Measurements from ENCODE around the gene GFPT1.
"Not testable (repeated sequence)": the region's sequence is repeated elsewhere in the genome, so short reads cannot be mapped to it uniquely, and the experiment has no call there.

Gene GFPT1

DNA sequence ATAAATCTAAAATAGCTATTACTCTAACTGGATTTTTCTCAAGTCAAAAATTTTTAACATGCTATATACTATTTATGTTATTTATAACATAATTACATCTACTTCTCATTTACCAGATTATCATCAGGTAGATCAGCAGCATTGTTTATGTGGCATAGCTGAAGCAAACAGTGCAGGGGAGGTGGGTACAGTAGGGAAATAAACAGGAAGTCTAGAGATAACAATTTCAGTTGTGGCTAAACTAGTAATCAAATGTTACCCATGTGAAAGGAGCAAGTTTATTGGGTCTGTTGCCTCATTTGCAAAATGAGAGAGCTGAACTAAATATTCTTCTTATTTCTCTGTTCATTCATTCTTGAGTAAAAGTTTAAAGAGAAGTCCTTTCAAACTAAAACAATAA is 27.7 kb downstream of the GFPT1 start:
- H3K9me3 ChIP-seq (ENCODE audit: insufficient read depth, low read length) = no peaks in the 10 kb centered on the region
- no peaks in the 10 kb centered on the region for H3K9me2 ChIP-seq (replicated peaks; ENCODE audit: insufficient read depth, low read length)
- H3K4me2 ChIP-seq (ENCODE audit: low read depth, low read length, poor library complexity, severe bottlenecking) = no peak overlapping the region
- no peak overlapping the region for H3K27ac ChIP-seq (ENCODE audit: low read depth, low read length)
- H3K36me3 ChIP-seq (ENCODE audit: low read length) = peaks cover 40% of the 10 kb centered on the region; the same call in 1 of the 2 replicates
- no peak overlapping the region for H3K4me3 ChIP-seq (ENCODE audit: insufficient read depth, low read length, poor library complexity, severe bottlenecking)
- H4K20me1 ChIP-seq (ENCODE audit: low read depth, low read length) = no peaks in the 10 kb centered on the region
- H3K27me3 ChIP-seq (ENCODE audit: low read length) = no peaks in the 10 kb centered on the region
- no peaks in the 10 kb centered on the region for H3K79me2 ChIP-seq (ENCODE audit: insufficient read depth, low read length)
- H3K9ac ChIP-seq (ENCODE audit: low read length) = no peak overlapping the region
- TF ChIP-seq, protein P1, sequence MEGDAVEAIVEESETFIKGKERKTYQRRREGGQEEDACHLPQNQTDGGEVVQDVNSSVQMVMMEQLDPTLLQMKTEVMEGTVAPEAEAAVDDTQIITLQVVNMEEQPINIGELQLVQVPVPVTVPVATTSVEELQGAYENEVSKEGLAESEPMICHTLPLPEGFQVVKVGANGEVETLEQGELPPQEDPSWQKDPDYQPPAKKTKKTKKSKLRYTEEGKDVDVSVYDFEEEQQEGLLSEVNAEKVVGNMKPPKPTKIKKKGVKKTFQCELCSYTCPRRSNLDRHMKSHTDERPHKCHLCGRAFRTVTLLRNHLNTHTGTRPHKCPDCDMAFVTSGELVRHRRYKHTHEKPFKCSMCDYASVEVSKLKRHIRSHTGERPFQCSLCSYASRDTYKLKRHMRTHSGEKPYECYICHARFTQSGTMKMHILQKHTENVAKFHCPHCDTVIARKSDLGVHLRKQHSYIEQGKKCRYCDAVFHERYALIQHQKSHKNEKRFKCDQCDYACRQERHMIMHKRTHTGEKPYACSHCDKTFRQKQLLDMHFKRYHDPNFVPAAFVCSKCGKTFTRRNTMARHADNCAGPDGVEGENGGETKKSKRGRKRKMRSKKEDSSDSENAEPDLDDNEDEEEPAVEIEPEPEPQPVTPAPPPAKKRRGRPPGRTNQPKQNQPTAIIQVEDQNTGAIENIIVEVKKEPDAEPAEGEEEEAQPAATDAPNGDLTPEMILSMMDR (IDR thresholded peaks at IDR 0.05; ENCODE audit: insufficient read depth, low read length, poor library complexity, severe bottlenecking) = no peak
- no peak for TF ChIP-seq EZH2phosphoT487 (conservative IDR thresholded peaks at IDR 0.05; ENCODE audit: low read length)
- no peak overlapping the region for H2AFZ ChIP-seq (ENCODE audit: low read depth, low read length, severe bottlenecking)
- no peaks in the 10 kb centered on the region for H3F3A ChIP-seq (ENCODE audit: insufficient read depth)

- Histone ChIP-seq H3K4me2 (ENCODE audit: low read depth, low read length, poor library complexity, severe bottlenecking) (no peak overlapping the region), H3K27ac (ENCODE audit: low read depth, low read length) (no peak overlapping the region), H2AFZ (ENCODE audit: low read depth, low read length, severe bottlenecking) (no peak overlapping the region), H3K9ac (ENCODE audit: low read length) (no peak overlapping the region), H3K9me2 (replicated peaks; ENCODE audit: insufficient read depth, low read length) (no peaks in the 10 kb centered on the region), H3K79me2 (ENCODE audit: insufficient read depth, low read length) (no peaks in the 10 kb centered on the region), H3K4me3 (ENCODE audit: insufficient read depth, low read length, poor library complexity, severe bottlenecking) (no peak overlapping the region), H4K20me1 (ENCODE audit: low read depth, low read length) (no peaks in the 10 kb centered on the region), H3F3A (ENCODE audit: insufficient read depth) (0 out of 2 replicates have a peak, but pooled peaks cover 4% of the 10 kb centered on the region), H3K36me3 (ENCODE audit: low read length) (peaks cover 40% of the 10 kb centered on the region; the same call in 1 of the 2 replicates), H3K27me3 (ENCODE audit: low read length) (no peaks in the 10 kb centered on the region), H3K9me3 (ENCODE audit: insufficient read depth, low read length) (no peaks in the 10 kb centered on the region)
- no peak for TF ChIP-seq EZH2phosphoT487 (conservative IDR thresholded peaks at IDR 0.05; ENCODE audit: low read length)
- TF ChIP-seq, protein P1 (IDR thresholded peaks at IDR 0.05; ENCODE audit: insufficient read depth, low read length, poor library complexity, severe bottlenecking) = no peak
Observed at GRCh38 chr2:69358914-69359313, 28.1 kb downstream of the GFPT1 start.

GRCh38 chr2:69356471-69356870 is 30.6 kb downstream of the GFPT1 start:
- H3K27me3 ChIP-seq (ENCODE audit: low read length) = no peaks in the 10 kb centered on the region
- no peaks in the 10 kb centered on the region for H3K79me2 ChIP-seq (ENCODE audit: insufficient read depth, low read length)
- H3F3A ChIP-seq (ENCODE audit: insufficient read depth) = 0 out of 2 replicates have a peak, but pooled peaks cover 5% of the 10 kb centered on the region
- H3K9ac ChIP-seq (ENCODE audit: low read length) = no peak overlapping the region
- no peak overlapping the region for H3K27ac ChIP-seq (ENCODE audit: low read depth, low read length)
- TF ChIP-seq, protein P1 (IDR thresholded peaks at IDR 0.05; ENCODE audit: insufficient read depth, low read length, poor library complexity, severe bottlenecking) = no peak
- no peak for TF ChIP-seq EZH2phosphoT487 (conservative IDR thresholded peaks at IDR 0.05; ENCODE audit: low read length)
- H3K4me2 ChIP-seq (ENCODE audit: low read depth, low read length, poor library complexity, severe bottlenecking) = no peak overlapping the region
- no peaks in the 10 kb centered on the region for H4K20me1 ChIP-seq (ENCODE audit: low read depth, low read length)
- no peak overlapping the region for H3K4me3 ChIP-seq (ENCODE audit: insufficient read depth, low read length, poor library complexity, severe bottlenecking)
- no peaks in the 10 kb centered on the region for H3K9me2 ChIP-seq (replicated peaks; ENCODE audit: insufficient read depth, low read length)
- H3K9me3 ChIP-seq (ENCODE audit: insufficient read depth, low read length) = no peaks in the 10 kb centered on the region
- H2AFZ ChIP-seq (ENCODE audit: low read depth, low read length, severe bottlenecking) = no peak overlapping the region
- H3K36me3 ChIP-seq (ENCODE audit: low read length) = peaks cover 35% of the 10 kb centered on the region; the same call in 1 of the 2 replicates

DNA sequence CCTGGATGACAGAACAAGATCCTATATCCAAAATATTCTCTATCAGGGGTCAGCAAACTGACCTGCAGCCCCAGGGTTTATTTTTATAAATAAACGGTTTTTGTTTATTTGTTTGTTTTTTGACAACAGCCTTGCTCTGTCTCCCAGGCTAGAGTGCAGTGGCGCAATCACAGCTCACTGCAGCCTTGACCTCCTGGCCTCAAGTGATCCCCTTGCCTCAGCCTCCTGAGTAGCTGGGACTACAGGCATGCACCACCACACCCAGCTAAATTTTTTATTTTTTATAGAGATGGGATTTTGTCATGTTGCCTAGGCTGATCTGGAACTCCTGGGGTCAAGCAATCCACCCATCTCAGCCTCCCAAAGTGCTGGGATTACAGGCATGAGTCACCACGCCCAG is 32.1 kb downstream of the GFPT1 start:
- not testable (repeated sequence) for H3K79me2 ChIP-seq (ENCODE audit: insufficient read depth, low read length); H3K27me3 ChIP-seq (ENCODE audit: low read length); H2AFZ ChIP-seq (ENCODE audit: low read depth, low read length, severe bottlenecking); H3K9ac ChIP-seq (ENCODE audit: low read length); H3K9me3 ChIP-seq (ENCODE audit: insufficient read depth, low read length); H3K27ac ChIP-seq (ENCODE audit: low read depth, low read length); H4K20me1 ChIP-seq (ENCODE audit: low read depth, low read length); H3F3A ChIP-seq (ENCODE audit: insufficient read depth); H3K4me3 ChIP-seq (ENCODE audit: insufficient read depth, low read length, poor library complexity, severe bottlenecking); H3K4me2 ChIP-seq (ENCODE audit: low read depth, low read length, poor library complexity, severe bottlenecking); H3K9me2 ChIP-seq (replicated peaks; ENCODE audit: insufficient read depth, low read length)
- H3K36me3 ChIP-seq (ENCODE audit: low read length) = peaks cover 39% of the 10 kb centered on the region; the same call in 1 of the 2 replicates

All from SU-DHL-6 (cell line).